H9 (cell line): ENCODE data around the gene DCDC2. TPM values are rescaled to one million over a fixed set of nuclear protein-coding genes. Genes with fewer than 3 reads are reported as not detected.

ENCODE experiments used
- DNase-seq: peaks from one replicate; pipeline ENCODE4 v3.0.0-alpha.2; 2017
- H2AFZ ChIP-seq: one replicate; pipeline ENCODE4 v1.6.1; 2013; ENCODE audit warnings: mild to moderate bottlenecking, low read length, control low read depth, moderate library complexity
- H2AK5ac ChIP-seq: 2 replicates; pipeline ENCODE4 v1.6.1; 2013; ENCODE audit warnings: low read length, control low read depth, mixed read lengths; ENCODE audit not compliant: insufficient read length
- H2BK120ac ChIP-seq: one replicate; pipeline ENCODE4 v1.6.1; 2013; ENCODE audit warnings: low read depth, mild to moderate bottlenecking, low read length, control low read depth, inconsistent platforms; ENCODE audit not compliant: poor library complexity, severe bottlenecking
- H2BK12ac ChIP-seq: 2 replicates; pipeline ENCODE4 v1.6.1; 2013; ENCODE audit warnings: low read length, control low read depth, mixed read lengths, low read depth; ENCODE audit not compliant: insufficient read length
- H2BK15ac ChIP-seq: 2 replicates; pipeline ENCODE4 v1.6.1; 2013; ENCODE audit warnings: low read depth, low read length, control low read depth
- H2BK20ac ChIP-seq: one replicate; pipeline ENCODE4 v1.6.1; 2013; ENCODE audit warnings: low read depth, mild to moderate bottlenecking, low read length, control low read depth, inconsistent platforms; ENCODE audit not compliant: poor library complexity, severe bottlenecking
- H2BK5ac ChIP-seq: 2 replicates; pipeline ENCODE4 v1.6.1; 2013; ENCODE audit warnings: low read length, control low read depth, mixed read lengths; ENCODE audit not compliant: insufficient read length
- H3K14ac ChIP-seq: 2 replicates; pipeline ENCODE4 v1.6.1; 2013; ENCODE audit warnings: low read length, control low read depth; ENCODE audit not compliant: insufficient read depth
- H3K18ac ChIP-seq: 2 replicates; pipeline ENCODE4 v1.6.1; 2013; ENCODE audit warnings: low read depth, mild to moderate bottlenecking, mixed read lengths, low read length, control low read depth; ENCODE audit not compliant: insufficient read length
- H3K23ac ChIP-seq: 2 replicates; pipeline ENCODE4 v1.6.1; 2013; ENCODE audit warnings: low read length, control low read depth, mixed read lengths, low read depth; ENCODE audit not compliant: insufficient read length
- H3K23me2 ChIP-seq: 2 replicates; pipeline ENCODE4 v1.6.1; 2013; ENCODE audit warnings: low read depth, mild to moderate bottlenecking, mixed read lengths, low read length, control low read depth; ENCODE audit not compliant: insufficient read length, poor library complexity, severe bottlenecking
- H3K27ac ChIP-seq: 2 replicates; pipeline ENCODE4 v1.5.1; 2013; ENCODE audit warnings: low read length, control low read depth, mixed read lengths, low read depth; ENCODE audit not compliant: insufficient read length
- H3K27me3 ChIP-seq: 2 replicates; pipeline ENCODE4 v1.6.1; 2013; ENCODE audit warnings: low read length, control low read depth, inconsistent platforms; ENCODE audit not compliant: insufficient read depth
- H3K4ac ChIP-seq: 2 replicates; pipeline ENCODE4 v1.6.1; 2013; ENCODE audit warnings: low read depth, mild to moderate bottlenecking, control low read depth, inconsistent platforms, low read length, moderate library complexity
- H3K4me1 ChIP-seq: 2 replicates; pipeline ENCODE4 v1.6.1; 2013; ENCODE audit warnings: low read length, control low read depth, inconsistent platforms; ENCODE audit not compliant: insufficient read depth
- H3K4me2 ChIP-seq: 2 replicates; pipeline ENCODE4 v1.6.1; 2013; ENCODE audit warnings: low read length, control low read depth, mixed read lengths; ENCODE audit not compliant: insufficient read length, insufficient read depth
- H3K56ac ChIP-seq: 2 replicates; pipeline ENCODE4 v1.6.1; 2013; ENCODE audit warnings: low read depth, mild to moderate bottlenecking, mixed read lengths, low read length, control low read depth; ENCODE audit not compliant: insufficient read length
- H3K79me1 ChIP-seq: 2 replicates; pipeline ENCODE4 v1.6.1; 2013; ENCODE audit warnings: low read depth, mild to moderate bottlenecking, moderate library complexity, low read length, control low read depth, inconsistent platforms; ENCODE audit not compliant: insufficient read depth, poor library complexity, severe bottlenecking
- H3K79me2 ChIP-seq: 2 replicates; pipeline ENCODE4 v1.6.1; 2013; ENCODE audit warnings: low read length, control low read depth, inconsistent platforms; ENCODE audit not compliant: insufficient read depth
- H3K9ac ChIP-seq: 2 replicates; pipeline ENCODE4 v1.6.1; 2013; ENCODE audit warnings: low read length, control low read depth, mixed read lengths; ENCODE audit not compliant: insufficient read length; ENCODE audit errors: extremely low read depth
- H3K9me3 ChIP-seq: one replicate; pipeline ENCODE4 v1.6.1; 2013; ENCODE audit warnings: low read depth, low read length, inconsistent platforms; ENCODE audit not compliant: control insufficient read depth
- H3T11ph ChIP-seq: one replicate; pipeline ENCODE4 v1.6.1; 2013; ENCODE audit warnings: mild to moderate bottlenecking, low read length, control low read depth, inconsistent platforms
- H4K20me1 ChIP-seq: one replicate; pipeline ENCODE4 v1.6.1; 2013; ENCODE audit not compliant: control insufficient read depth, insufficient read length, insufficient read depth
- H4K5ac ChIP-seq: 2 replicates; pipeline ENCODE4 v1.6.1; 2013; ENCODE audit warnings: low read depth, mild to moderate bottlenecking, mixed read lengths, low read length, control low read depth; ENCODE audit not compliant: insufficient read length
- H4K8ac ChIP-seq: replicated peaks from 2 replicates; pipeline ENCODE4 v1.6.1; 2013; ENCODE audit warnings: low read length, control low read depth, mixed read lengths, low read depth; ENCODE audit not compliant: insufficient read length
- H4K91ac ChIP-seq: 2 replicates; pipeline ENCODE4 v1.6.1; 2013; ENCODE audit warnings: low read depth, mild to moderate bottlenecking, moderate library complexity, mixed read lengths, low read length, control low read depth; ENCODE audit not compliant: insufficient read length
- H3K27ac Mint-ChIP-seq, 3 experiments: 2 replicates in 2 of 3; 3 replicates in 1 of 3; pipeline ENCODE4 v1.8.0; 2020 to 2021; ENCODE audit warnings: mixed read lengths in 3 of 3, mild to moderate bottlenecking in 1 of 3, moderate library complexity in 1 of 3
- H3K27me3 Mint-ChIP-seq: 2 replicates; pipeline ENCODE4 v1.8.0; 2021; ENCODE audit warnings: low read depth, mild to moderate bottlenecking, moderate library complexity, mixed read lengths
- H3K36me3 Mint-ChIP-seq, 3 experiments: 2 replicates in 2 of 3; 3 replicates in 1 of 3; pipeline ENCODE4 v1.8.0; 2020 to 2021; ENCODE audit warnings: low read depth in 3 of 3, mixed read lengths in 3 of 3; ENCODE audit not compliant: insufficient read depth in 1 of 3
- H3K4me1 Mint-ChIP-seq, 2 experiments: 2 replicates each; pipeline ENCODE4 v1.8.0; 2020; ENCODE audit warnings: mixed read lengths in 2 of 2
- H3K4me3 Mint-ChIP-seq, 2 experiments: 2 replicates in 1 of 2; 3 replicates in 1 of 2; pipeline ENCODE4 v1.8.0; 2020 to 2021; ENCODE audit warnings: mild to moderate bottlenecking in 2 of 2, mixed read lengths in 2 of 2, moderate library complexity in 1 of 2
- H3K9me3 Mint-ChIP-seq, 2 experiments: 2 replicates in 1 of 2; 3 replicates in 1 of 2; pipeline ENCODE4 v1.8.0; 2020; ENCODE audit warnings: mild to moderate bottlenecking in 2 of 2, mixed read lengths in 2 of 2, moderate library complexity in 1 of 2
- WGBS: extraction: QIAGEN DNeasy Blood & Tissue Kit; methylation state at CpG from one replicate; pipeline ENCODE4 v1.1.7; 2013; ENCODE audit warnings: missing lambda C conversion rate, low lambda C conversion rate, mixed read lengths; ENCODE audit not compliant: insufficient read length; ENCODE audit errors: extremely low coverage; 5-methylcytosine and 5-hydroxymethylcytosine counted together
- total RNA-seq: library from RNA; stranded (reverse); gene quantifications from 2 replicates; pipeline ENCODE4 v1.2.1, GENCODE V29; 2021
- TF ChIP-seq, protein P1 (sequence below): fragments of 200-600 bp; sonication (generic); conservative IDR thresholded peaks from 3 replicates; pipeline ENCODE4 v1.8.0; 2021; ENCODE audit warnings: antibody characterized with exemption, mild to moderate bottlenecking

DCDC2 gene
- total RNA-seq, 1 experiment from 2014 or later, result 0.59 TPM

DNA sequence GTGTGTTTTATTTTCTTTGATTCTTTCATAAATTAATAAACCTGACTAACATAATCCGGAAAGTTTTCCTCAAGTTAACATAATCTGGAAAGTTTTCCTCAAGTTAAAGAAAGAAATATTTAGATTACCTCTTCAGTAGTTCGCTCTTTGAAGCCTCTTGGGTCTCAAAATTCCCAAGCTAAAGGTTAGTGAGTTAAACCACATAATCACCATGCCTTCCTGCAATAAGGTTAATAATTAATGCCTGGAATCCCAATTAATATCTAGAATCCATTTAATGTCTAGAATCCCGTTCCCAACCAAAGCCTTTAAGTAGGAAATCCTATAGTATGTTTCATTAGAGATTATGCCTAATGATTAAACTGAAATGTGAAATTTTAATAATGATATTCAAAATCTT, 12.9 kb downstream of the DCDC2 start:
- WGBS, result no CpG with 5 or more reads among the region's 3 CpGs

More for the DNA sequence above, 12.9 kb downstream of the DCDC2 start:
- no peak overlapping the region for H2BK20ac ChIP-seq
- no peaks in the 10 kb centered on the region for H3K9me3 ChIP-seq
- no peaks in the 10 kb centered on the region for H3K27me3 Mint-ChIP-seq
- no peaks in the 10 kb centered on the region for H3K36me3 Mint-ChIP-seq
- no peak overlapping the region for H2AK5ac ChIP-seq
- H2BK120ac ChIP-seq, result no peak overlapping the region
- no peak overlapping the region for H2BK5ac ChIP-seq
- H3K27me3 ChIP-seq, result no peaks in the 10 kb centered on the region
- H2AFZ ChIP-seq, result no peak overlapping the region
- H3K4me3 Mint-ChIP-seq, result no peak overlapping the region
- H3K79me2 ChIP-seq, result no peaks in the 10 kb centered on the region
- H4K91ac ChIP-seq, result no peak overlapping the region
- H4K8ac ChIP-seq, result no peak overlapping the region
- TF ChIP-seq, protein P1, sequence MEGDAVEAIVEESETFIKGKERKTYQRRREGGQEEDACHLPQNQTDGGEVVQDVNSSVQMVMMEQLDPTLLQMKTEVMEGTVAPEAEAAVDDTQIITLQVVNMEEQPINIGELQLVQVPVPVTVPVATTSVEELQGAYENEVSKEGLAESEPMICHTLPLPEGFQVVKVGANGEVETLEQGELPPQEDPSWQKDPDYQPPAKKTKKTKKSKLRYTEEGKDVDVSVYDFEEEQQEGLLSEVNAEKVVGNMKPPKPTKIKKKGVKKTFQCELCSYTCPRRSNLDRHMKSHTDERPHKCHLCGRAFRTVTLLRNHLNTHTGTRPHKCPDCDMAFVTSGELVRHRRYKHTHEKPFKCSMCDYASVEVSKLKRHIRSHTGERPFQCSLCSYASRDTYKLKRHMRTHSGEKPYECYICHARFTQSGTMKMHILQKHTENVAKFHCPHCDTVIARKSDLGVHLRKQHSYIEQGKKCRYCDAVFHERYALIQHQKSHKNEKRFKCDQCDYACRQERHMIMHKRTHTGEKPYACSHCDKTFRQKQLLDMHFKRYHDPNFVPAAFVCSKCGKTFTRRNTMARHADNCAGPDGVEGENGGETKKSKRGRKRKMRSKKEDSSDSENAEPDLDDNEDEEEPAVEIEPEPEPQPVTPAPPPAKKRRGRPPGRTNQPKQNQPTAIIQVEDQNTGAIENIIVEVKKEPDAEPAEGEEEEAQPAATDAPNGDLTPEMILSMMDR, result no peak
- no peak overlapping the region for H3K27ac Mint-ChIP-seq
- no peak overlapping the region for H4K5ac ChIP-seq
- no peak overlapping the region for H2BK15ac ChIP-seq
- H3T11ph ChIP-seq, result no peak overlapping the region
- H3K56ac ChIP-seq, result no peak overlapping the region
- H3K4me2 ChIP-seq, result no peak overlapping the region
- no peaks in the 10 kb centered on the region for H3K79me1 ChIP-seq
- H3K27ac ChIP-seq, result no peak overlapping the region
- no peak overlapping the region for H2BK12ac ChIP-seq
- no peaks in the 10 kb centered on the region for H3K4me1 ChIP-seq
- no peaks in the 10 kb centered on the region for H3K4me1 Mint-ChIP-seq
- no peak overlapping the region for H3K4ac ChIP-seq
- H3K14ac ChIP-seq, result no peak overlapping the region
- H3K23me2 ChIP-seq, result no peaks in the 10 kb centered on the region
- H3K18ac ChIP-seq, result no peak overlapping the region
- H3K9me3 Mint-ChIP-seq, result no peaks in the 10 kb centered on the region
- no peaks in the 10 kb centered on the region for H4K20me1 ChIP-seq
- no peak overlapping the region for H3K9ac ChIP-seq
- H3K23ac ChIP-seq, result no peak overlapping the region
- DNase-seq, result no peak
